RWPE1 (cell line): Measurements from ENCODE around the gene DDB1.
A peak's percentile ranks its signal among the peaks of the same experiment; 100 is the strongest.

Experiments used
- CTCF ChIA-PET: fragments of 350-600 bp; sonication (Branson Sonifier 250); formaldehyde crosslinking; extraction: SDS; loops from one replicate; lab custom pipeline; 2021; lab: Yijun Ruan, JAX
- POLR2A ChIA-PET: fragments of 400-600 bp; formaldehyde crosslinking; extraction: SDS; loops from one replicate; lab custom pipeline; 2020; ENCODE audit warnings: antibody characterized with exemption; ENCODE audit not compliant: low non-redundant PET; lab: Yijun Ruan, JAX
- DNase-seq: peaks from one replicate; pipeline ENCODE4 v3.0.0; 2012; ENCODE audit warnings: low spot score
- H3K27ac ChIP-seq: fragments of 450-650 bp; 2 replicates; pipeline ENCODE4 v1.5.1; 2017
- CTCF ChIP-seq: fragments of 450-650 bp; conservative IDR thresholded peaks from 2 replicates; pipeline ENCODE4 v1.5.1; 2017; ENCODE audit warnings: low read depth, mild to moderate bottlenecking

The DDB1 gene

DNA sequence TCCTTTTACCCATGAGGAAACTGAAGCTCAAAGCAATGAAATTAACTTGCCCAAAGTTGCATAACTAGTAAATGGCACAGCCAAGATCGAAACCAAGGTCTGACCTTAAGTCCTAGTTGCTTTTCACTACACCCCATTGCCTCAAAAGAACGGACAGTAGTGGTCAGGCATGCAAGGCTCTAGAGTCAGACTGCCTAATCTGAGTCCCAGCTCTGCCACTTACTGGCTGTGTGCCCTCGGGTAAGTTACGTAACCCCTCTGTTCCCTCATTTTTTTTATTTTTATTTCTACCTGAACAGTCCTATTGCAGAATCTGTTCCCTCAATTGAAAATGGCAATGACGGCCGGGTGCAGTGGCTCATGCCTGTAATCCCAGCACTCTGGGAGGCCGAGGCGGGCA is 19.1 kb upstream of the DDB1 start:
- H3K27ac ChIP-seq: no peak overlapping the region
- no peak for DNase-seq
- TF ChIP-seq CTCF: no peak
- ChIA-PET POLR2A (no interaction called here), CTCF (no interaction called here)

GRCh38 chr11:61350803-61351202 is 17.9 kb upstream of the DDB1 start:
- POLR2A ChIA-PET: no interaction called here
- no peak for DNase-seq
- CTCF ChIA-PET: interaction anchor here (4.0 kb wide), 1 partner anchor 15 kb away, joined by 13 read pairs; no protein-coding TSS in a partner anchor
- no peak for TF ChIP-seq CTCF
- peak overlapping the region; percentile 56 for H3K27ac ChIP-seq

DNA sequence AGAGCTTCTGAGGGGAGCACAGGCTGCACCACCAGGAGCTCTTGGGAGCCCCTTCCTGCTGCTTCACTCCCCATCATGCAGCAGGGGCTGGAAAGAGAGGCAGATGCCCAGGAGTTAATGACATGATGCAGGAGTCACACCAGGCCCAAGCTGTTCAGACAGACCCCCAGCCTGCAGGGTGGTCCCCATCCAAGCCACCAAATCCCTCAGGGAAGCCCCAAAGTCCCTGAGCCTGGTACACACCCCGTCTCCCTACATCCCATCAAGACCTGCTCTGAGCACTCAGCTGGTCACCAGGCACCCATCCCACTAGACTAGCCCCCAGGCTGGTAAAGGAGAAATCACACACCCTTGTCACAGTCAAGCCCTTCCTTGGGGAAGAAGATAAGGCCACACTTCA is 17.4 kb upstream of the DDB1 start:
- ChIA-PET POLR2A (interaction anchor here (1.2 kb wide), 1 partner anchor 11 kb away, joined by 3 read pairs; the partner anchor contains the start of genes CYB561A3 and TMEM138), CTCF (interaction anchor here (4.0 kb wide), 1 partner anchor 14 kb away, joined by 13 read pairs; no protein-coding TSS in a partner anchor)
- peak overlapping the region; percentile 56 for H3K27ac ChIP-seq
- TF ChIP-seq CTCF: no peak
- DNase-seq: no peak

GRCh38 chr11:61349916-61350315 is 17.0 kb upstream of the DDB1 start:
- ChIA-PET CTCF (interaction anchor here (4.0 kb wide), 1 partner anchor 14 kb away, joined by 13 read pairs; no protein-coding TSS in a partner anchor), POLR2A (interaction anchor here (1.2 kb wide), 1 partner anchor 12 kb away, joined by 3 read pairs; the partner anchor contains the start of genes CYB561A3 and TMEM138)

GRCh38 chr11:61349189-61349751 is 16.4 kb upstream of the DDB1 start:
- CTCF ChIA-PET: interaction anchor here (1.3 to 4.0 kb wide), 2 partner anchors 13 to 36 kb away, joined by 6 to 13 read pairs; no protein-coding TSS in a partner anchor
- no peak for DNase-seq
- no peak for TF ChIP-seq CTCF
- peak overlapping the region; percentile 56 for H3K27ac ChIP-seq
- POLR2A ChIA-PET: interaction anchor here (1.2 to 1.4 kb wide), 2 partner anchors 12 to 37 kb away, joined by 3 read pairs; partner anchors contain the start of genes CYB561A3 and TMEM138

More at GRCh38 chr11:61349916-61350315, 17.0 kb upstream of the DDB1 start:
- DNase-seq: no peak
- no peak for TF ChIP-seq CTCF
- H3K27ac ChIP-seq: peak overlapping the region; percentile 56

GRCh38 chr11:61347916-61348461 is 15.1 kb upstream of the DDB1 start:
- ChIA-PET POLR2A (interaction anchor here (1.4 kb wide), 1 partner anchor 38 kb away, joined by 3 read pairs; no protein-coding TSS in a partner anchor), CTCF (interaction anchor here (1.0 to 4.0 kb wide), 3 partner anchors 12 to 38 kb away, joined by 4 to 13 read pairs (median 6); no protein-coding TSS in a partner anchor)
- DNase-seq: no peak
- peak overlapping the region; percentile 52 for H3K27ac ChIP-seq
- no peak for TF ChIP-seq CTCF
